Hypothalamus (tissue), 51 donors: Measurements from ENCODE around the gene RSPH9.

Experiments used
- DNase-seq, 51 donors: peaks; one replicate each; lab custom pipeline; 2025; lab: John Stamatoyannopoulos, UW

The RSPH9 gene

GRCh38 chr6:43707767-43708166 lies 62.9 kb downstream of the RSPH9 start:
- no peak for DNase-seq

- DNase-seq: no peak
Observed at GRCh38 chr6:43708860-43709653, 64.2 kb downstream of the RSPH9 start.

GRCh38 chr6:43709654-43710303 lies 64.9 kb downstream of the RSPH9 start:
- DNase-seq: no peak

GRCh38 chr6:43710576-43710975 lies 65.7 kb downstream of the RSPH9 start:
- DNase-seq: no peak

GRCh38 chr6:43712579-43712978 lies 67.7 kb downstream of the RSPH9 start:
- no peak for DNase-seq

- no peak for DNase-seq
Observed at GRCh38 chr6:43713643-43714310, 68.9 kb downstream of the RSPH9 start.

GRCh38 chr6:43714311-43715055 lies 69.6 kb downstream of the RSPH9 start:
- DNase-seq: no peak

- DNase-seq: no peak
Observed at GRCh38 chr6:43715056-43715788, 70.4 kb downstream of the RSPH9 start.

- DNase-seq: peak in 23 of 51 donors; percentile 4 to 55 (median 32)
Observed at GRCh38 chr6:43716099-43716498, 71.3 kb downstream of the RSPH9 start.

- DNase-seq: no peak
Observed at GRCh38 chr6:43717389-43717788, 72.6 kb downstream of the RSPH9 start.

- DNase-seq: no peak
Observed at GRCh38 chr6:43717822-43718221, 73.0 kb downstream of the RSPH9 start.

- no peak for DNase-seq
Observed at GRCh38 chr6:43718387-43719105, 73.7 kb downstream of the RSPH9 start.

GRCh38 chr6:43719511-43719910 lies 74.7 kb downstream of the RSPH9 start:
- no peak for DNase-seq

- DNase-seq: no peak
Observed at GRCh38 chr6:43720999-43721398, 76.2 kb downstream of the RSPH9 start.
